ENCODE measurements around the gene CDK6.

- TF ChIP-seq EZH2 (IDR thresholded peaks at IDR 0.05; ENCODE audit: insufficient read depth, poor library complexity, severe bottlenecking) (no peak), EZH2phosphoT487 (IDR thresholded peaks at IDR 0.05; ENCODE audit: insufficient read depth, low read depth) (no peak)
Observed at GRCh38 chr7:92749327-92749755, 87.0 kb downstream of the CDK6 start.

Measured in GM23248 (cell line).